Measurements from ENCODE around the gene DAPK1. TPM values are rescaled to one million over a fixed set of nuclear protein-coding genes. Genes with fewer than 3 reads are reported as not detected.

The DAPK1 gene
- total and polyA plus RNA-seq, 2 donors (not counting 3 experiments of a cell fraction or from before 2014, with no cell fraction given): 58.9 to 119 TPM

DNA sequence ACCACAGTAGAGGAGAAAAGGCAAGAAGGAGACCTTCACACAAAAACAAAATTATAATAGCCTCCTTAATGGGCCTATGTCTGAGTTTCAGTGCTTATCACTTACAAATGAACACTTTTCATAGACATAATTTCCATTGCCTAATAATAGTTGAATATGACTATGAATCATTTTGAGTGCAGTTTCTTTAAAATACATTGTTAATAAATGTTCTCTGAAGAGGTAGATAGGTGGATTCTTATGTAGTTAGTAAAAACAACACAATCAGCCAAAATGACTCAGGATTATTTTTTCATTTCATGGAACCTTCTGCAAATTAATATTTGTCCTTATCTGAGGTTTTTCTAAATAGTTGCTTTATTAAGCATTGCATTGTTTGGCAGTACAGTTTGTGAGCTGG, 45.6 kb downstream of the DAPK1 start:
- TF ChIP-seq JUN (IDR thresholded peaks at IDR 0.05; ENCODE audit: borderline replicate concordance, insufficient read depth, insufficient read length, low read depth) (no peak), FOS (IDR thresholded peaks at IDR 0.05; ENCODE audit: borderline replicate concordance, insufficient read depth, low read length) (no peak), GATA2 (IDR thresholded peaks at IDR 0.05; ENCODE audit: insufficient read depth, insufficient read length, low read depth, low read length) (no peak), MYC (IDR thresholded peaks at IDR 0.05; ENCODE audit: low read depth, low read length) (no peak), EZH2 (IDR thresholded peaks at IDR 0.05; ENCODE audit: borderline replicate concordance, low read depth, low read length, severe bottlenecking) (no peak), POLR2A (IDR thresholded peaks at IDR 0.05; ENCODE audit: low read depth, low read length) (no peak), POLR2AphosphoS5 (IDR thresholded peaks at IDR 0.05; ENCODE audit: insufficient read depth, low read depth, low read length) (no peak)
- TF ChIP-seq, protein P1, sequence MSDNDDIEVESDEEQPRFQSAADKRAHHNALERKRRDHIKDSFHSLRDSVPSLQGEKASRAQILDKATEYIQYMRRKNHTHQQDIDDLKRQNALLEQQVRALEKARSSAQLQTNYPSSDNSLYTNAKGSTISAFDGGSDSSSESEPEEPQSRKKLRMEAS (IDR thresholded peaks at IDR 0.05; ENCODE audit: insufficient read depth, insufficient read length): no peak
- TF ChIP-seq, protein P2, sequence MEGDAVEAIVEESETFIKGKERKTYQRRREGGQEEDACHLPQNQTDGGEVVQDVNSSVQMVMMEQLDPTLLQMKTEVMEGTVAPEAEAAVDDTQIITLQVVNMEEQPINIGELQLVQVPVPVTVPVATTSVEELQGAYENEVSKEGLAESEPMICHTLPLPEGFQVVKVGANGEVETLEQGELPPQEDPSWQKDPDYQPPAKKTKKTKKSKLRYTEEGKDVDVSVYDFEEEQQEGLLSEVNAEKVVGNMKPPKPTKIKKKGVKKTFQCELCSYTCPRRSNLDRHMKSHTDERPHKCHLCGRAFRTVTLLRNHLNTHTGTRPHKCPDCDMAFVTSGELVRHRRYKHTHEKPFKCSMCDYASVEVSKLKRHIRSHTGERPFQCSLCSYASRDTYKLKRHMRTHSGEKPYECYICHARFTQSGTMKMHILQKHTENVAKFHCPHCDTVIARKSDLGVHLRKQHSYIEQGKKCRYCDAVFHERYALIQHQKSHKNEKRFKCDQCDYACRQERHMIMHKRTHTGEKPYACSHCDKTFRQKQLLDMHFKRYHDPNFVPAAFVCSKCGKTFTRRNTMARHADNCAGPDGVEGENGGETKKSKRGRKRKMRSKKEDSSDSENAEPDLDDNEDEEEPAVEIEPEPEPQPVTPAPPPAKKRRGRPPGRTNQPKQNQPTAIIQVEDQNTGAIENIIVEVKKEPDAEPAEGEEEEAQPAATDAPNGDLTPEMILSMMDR (IDR thresholded peaks at IDR 0.05; ENCODE audit: extremely low read depth in 1 of 2, insufficient read depth in 1 of 2, low read depth in 1 of 2, low read length in 2 of 2): no peak
- no peaks in the 10 kb centered on the region for H4K20me1 ChIP-seq (replicated peaks; ENCODE audit: control insufficient read depth, extremely low read depth, insufficient read depth, low read length)
- dilution Hi-C loops (cut with MboI; ENCODE audit: extremely low pct_ligation_motif_present, low sequenced_read_pairs): no loop called here
- H3K9me1 ChIP-seq (replicated peaks; ENCODE audit: control insufficient read depth, extremely low read depth, insufficient read depth, low read length): no peaks in the 10 kb centered on the region
- no peak overlapping the region for H3K4me3 ChIP-seq (replicated peaks in 1 of 3; ENCODE audit: insufficient read depth in 1 of 3, low read depth in 1 of 3, low read length in 3 of 3)
- BruUV-seq (replicated peaks): no TSS peak
- peaks cover 28% of the 10 kb centered on the region for H3K4me1 ChIP-seq (ENCODE audit: control insufficient read depth, extremely low read depth, insufficient read depth, low read length)
- DNase-seq (ENCODE audit: low read depth, low spot score): peak; percentile 59
- no peak overlapping the region for H3K4me2 ChIP-seq (ENCODE audit: insufficient read depth, low read length)
- no peak overlapping the region for H2AFZ ChIP-seq (ENCODE audit: low read depth, low read length)
- no peak overlapping the region for H3K9ac ChIP-seq (replicated peaks; ENCODE audit: extremely low read depth, insufficient read depth, low read length)
- H3K27me3 ChIP-seq (ENCODE audit: control insufficient read depth in 2 of 2, insufficient read depth in 2 of 2, low read length in 2 of 2): no peaks in the 10 kb centered on the region
- H3K9me3 ChIP-seq (replicated peaks; ENCODE audit: control insufficient read depth, insufficient read depth, low read length): no peaks in the 10 kb centered on the region
- FAIRE-seq: peak; percentile 75
- intact Hi-C loops (cut with micrococcal nuclease): no loop called here
- ChIA-PET CTCF (interaction anchor here (0.8 kb wide), 1 partner anchor 12 kb away, joined by 3 read pairs; no protein-coding TSS in a partner anchor), POLR2A (no interaction called here)
- H3K27ac ChIP-seq (ENCODE audit: insufficient read depth, low read depth, low read length): no peak overlapping the region
- peaks cover 4% of the 10 kb centered on the region for H3K79me2 ChIP-seq (ENCODE audit: control insufficient read depth, insufficient read depth, low read length)
- H3K36me3 ChIP-seq (ENCODE audit: control insufficient read depth in 2 of 2, extremely low read depth in 1 of 2, insufficient read depth in 2 of 2, low read length in 2 of 2): no peaks in the 10 kb centered on the region
